GM13976 (cell line): ENCODE data around the gene LPP.

Experiments
- DNase-seq: peaks from one replicate; pipeline ENCODE4 v3.0.0; 2012; ENCODE audit warnings: low spot score
- CTCF ChIP-seq: IDR thresholded peaks from 2 replicates; pipeline ENCODE4 v1.5.1; 2012; ENCODE audit warnings: borderline replicate concordance, mild to moderate bottlenecking; ENCODE audit not compliant: insufficient read depth; ENCODE audit errors: extremely low read depth, missing control alignments, control extremely low read depth
- in situ Hi-C: fragments of 300-500 bp; cut with MboI; formaldehyde crosslinking; loops from one replicate; pipeline ENCODE4 v1.12.0; 2022; ENCODE audit warnings: low sequenced_read_pairs, mixed read lengths, inconsistent platforms; ENCODE audit not compliant: unreplicated experiment

The LPP gene

GRCh38 chr3:188185717-188186251 is 31.8 kb downstream of the LPP start:
- DNase-seq: no peak
- no peak for TF ChIP-seq CTCF
- in situ Hi-C loops: no loop called here

- in situ Hi-C loops: no loop called here
- TF ChIP-seq CTCF: no peak
- DNase-seq: no peak
Observed at GRCh38 chr3:188187053-188187452, 33.1 kb downstream of the LPP start.

GRCh38 chr3:188188911-188189310 is 35.0 kb downstream of the LPP start:
- no peak for DNase-seq
- TF ChIP-seq CTCF: no peak
- in situ Hi-C loops: no loop called here

GRCh38 chr3:188191460-188191859 is 37.5 kb downstream of the LPP start:
- TF ChIP-seq CTCF: no peak
- in situ Hi-C loops: no loop called here
- no peak for DNase-seq

- in situ Hi-C loops: no loop called here
- no peak for TF ChIP-seq CTCF
Observed at GRCh38 chr3:188192034-188192433, 38.1 kb downstream of the LPP start.

GRCh38 chr3:188194332-188194731 is 40.4 kb downstream of the LPP start:
- in situ Hi-C loops: no loop called here
- no peak for TF ChIP-seq CTCF
- DNase-seq: no peak

More at GRCh38 chr3:188192034-188192433, 38.1 kb downstream of the LPP start:
- DNase-seq: no peak
